A549 (cell line): ENCODE results near the gene CACNA1H. TPM values are rescaled to one million over a fixed set of nuclear protein-coding genes. Genes with fewer than 3 reads are reported as not detected.
A peak's percentile ranks its signal among the peaks of the same experiment; 100 is the strongest.

Source experiments
- ATAC-seq, 2 experiments: fragments of 200-7000 bp in 1 of 2; fragments of >200 bp in 1 of 2; cut with Nextera tagmentation in 1 of 2; cut with Tn5 transposase in 1 of 2; 3 replicates each; pipeline versions ENCODE4 v1.8.0 to v1.9.1; 2018 to 2020; ENCODE audit warnings: mild to moderate bottlenecking in 1 of 2, moderate library complexity in 1 of 2
- CTCF ChIA-PET: fragments of 300-600 bp; sonication (Branson Sonifier 250); formaldehyde crosslinking; extraction: SDS; loops from one replicate; lab custom pipeline; 2021; ENCODE audit warnings: antibody characterized with exemption, inconsistent platforms; lab: Yijun Ruan, JAX
- POLR2A ChIA-PET: fragments of 350-600 bp; formaldehyde crosslinking; extraction: SDS; loops from one replicate; lab custom pipeline; 2021; ENCODE audit warnings: antibody characterized with exemption, inconsistent platforms; lab: Yijun Ruan, JAX
- DNase-seq, 2 experiments: peaks; one replicate each; pipeline versions ENCODE4 v3.0.0 to v3.0.0-alpha.2; 2011 to 2016; ENCODE audit warnings: low read depth in 1 of 2, low spot score in 1 of 2
- FAIRE-seq: peaks from 2 replicates; lab custom pipeline; 2011; peaks lifted over from hg19 to GRCh38; lab: Jason Lieb, UNC
- H3K27ac ChIP-seq, 2 experiments: fragments of >200 bp; sonication (Bioruptor Twin); formaldehyde crosslinking; 3 replicates each; pipeline ENCODE4 v1.5.1; 2016 to 2017
- H3K4me1 ChIP-seq: fragments of >200 bp; sonication (Bioruptor Twin); formaldehyde crosslinking; 3 replicates; pipeline ENCODE4 v1.6.1; 2016
- H3K4me2 ChIP-seq: fragments of >200 bp; sonication (Bioruptor Twin); formaldehyde crosslinking; 3 replicates; pipeline ENCODE4 v1.6.1; 2016
- H3K4me3 ChIP-seq: fragments of >200 bp; sonication (Bioruptor Twin); formaldehyde crosslinking; 3 replicates; pipeline ENCODE4 v1.5.1; 2016
- H3K9me3 ChIP-seq: fragments of >200 bp; sonication (Bioruptor Twin); formaldehyde crosslinking; 3 replicates; pipeline ENCODE4 v1.6.1; 2016
- CBX2 ChIP-seq: fragments of 200-600 bp; sonication (generic); IDR thresholded peaks from 2 replicates; pipeline ENCODE4 v1.6.1; 2016; ENCODE audit warnings: low read depth, mild to moderate bottlenecking, borderline replicate concordance
- CEBPB ChIP-seq, 2 experiments: fragments of >200 bp in 1 of 2; sonication (Bioruptor Twin) in 1 of 2; formaldehyde crosslinking in 1 of 2; IDR thresholded peaks; 2 replicates each; pipeline ENCODE4 v1.6.1; 2012 to 2016
- CHD2 ChIP-seq: fragments of 150-350 bp; IDR thresholded peaks from 2 replicates; pipeline ENCODE4 v1.6.1; 2014; ENCODE audit warnings: low read length; ENCODE audit not compliant: partially characterized antibody
- EHF ChIP-seq: fragments of 250-450 bp; sonication (Bioruptor Pico); IDR thresholded peaks from 2 replicates; pipeline ENCODE4 v1.5.0; 2020; ENCODE audit warnings: mild to moderate bottlenecking
- ELK1 ChIP-seq: fragments of 150-350 bp; IDR thresholded peaks from 2 replicates; pipeline ENCODE4 v1.6.1; 2014; ENCODE audit warnings: low read depth, mild to moderate bottlenecking, low read length
- FOSB ChIP-seq: fragments of 250-450 bp; sonication (Bioruptor Pico); IDR thresholded peaks from 2 replicates; pipeline ENCODE4 v1.5.0; 2020; ENCODE audit warnings: mild to moderate bottlenecking, moderate library complexity
- FOSL2 ChIP-seq, 2 experiments: fragments of 450-650 bp in 1 of 2; fragments of >200 bp in 1 of 2; sonication (Bioruptor Twin) in 1 of 2; formaldehyde crosslinking; IDR thresholded peaks; 2 replicates each; pipeline versions ENCODE4 v1.5.0 to v1.6.1; 2016 to 2020; ENCODE audit warnings: mild to moderate bottlenecking in 1 of 2, moderate library complexity in 1 of 2
- FOXS1 ChIP-seq: fragments of 250-450 bp; sonication (Bioruptor Pico); IDR thresholded peaks from 2 replicates; pipeline ENCODE4 v1.5.0; 2020; ENCODE audit warnings: mild to moderate bottlenecking, moderate library complexity
- GATA3 ChIP-seq: IDR thresholded peaks from 2 replicates; pipeline ENCODE4 v1.6.1; 2012; ENCODE audit warnings: borderline replicate concordance
- HDAC2 ChIP-seq: fragments of 200-600 bp; sonication (generic); IDR thresholded peaks from 2 replicates; pipeline ENCODE4 v1.6.1; 2016
- KDM1A ChIP-seq: fragments of 200-600 bp; sonication (generic); IDR thresholded peaks from 2 replicates; pipeline ENCODE4 v1.6.1; 2016; ENCODE audit warnings: low read depth, mild to moderate bottlenecking
- RAD21 ChIP-seq, 2 experiments: fragments of >200 bp in 1 of 2; sonication (Bioruptor Twin) in 1 of 2; formaldehyde crosslinking in 1 of 2; IDR thresholded peaks in 1 of 2; conservative IDR thresholded peaks in 1 of 2; 2 replicates in 1 of 2; 3 replicates in 1 of 2; pipeline ENCODE4 v1.6.1; 2012 to 2018; ENCODE audit warnings: inconsistent platforms in 1 of 2
- RARB ChIP-seq: fragments of 250-450 bp; sonication (Bioruptor Pico); IDR thresholded peaks from 2 replicates; pipeline ENCODE4 v1.8.0; 2021; ENCODE audit warnings: mild to moderate bottlenecking, moderate library complexity
- REST ChIP-seq: fragments of 200-600 bp; sonication (generic); IDR thresholded peaks from 2 replicates; pipeline ENCODE4 v1.6.1; 2016; ENCODE audit warnings: antibody characterized with exemption, mild to moderate bottlenecking, moderate library complexity
- RFX5 ChIP-seq: fragments of 450-650 bp; IDR thresholded peaks from 2 replicates; pipeline ENCODE4 v1.7.1; 2014; ENCODE audit warnings: antibody characterized with exemption, mild to moderate bottlenecking, moderate library complexity
- SREBF2 ChIP-seq: fragments of 450-650 bp; IDR thresholded peaks from 2 replicates; pipeline ENCODE4 v1.6.1; 2014; ENCODE audit warnings: mild to moderate bottlenecking, moderate library complexity
- ZC3H11A ChIP-seq: fragments of 450-650 bp; IDR thresholded peaks from 2 replicates; pipeline ENCODE4 v1.6.1; 2014; ENCODE audit warnings: antibody characterized with exemption, mild to moderate bottlenecking
- ZNF302 ChIP-seq: fragments of 250-450 bp; sonication (Bioruptor Pico); IDR thresholded peaks from 2 replicates; pipeline ENCODE4 v1.9.0; 2021; ENCODE audit warnings: inconsistent platforms, mild to moderate bottlenecking, moderate library complexity
- WGBS: methylation state at CpG from one replicate; pipeline ENCODE4 v1.1.6; 2017; ENCODE audit errors: missing lambda C conversion rate; 5-methylcytosine and 5-hydroxymethylcytosine counted together
- polyA plus RNA-seq, 4 experiments: library from polyadenylated mRNA; depleted of rRNA in 3 of 4; stranded (reverse); fragments of >200 nt; fragmentation: RNase III in 1 of 4; extraction: RNeasy Plus Mini Kit Qiagen cat#74134 plus additional on column Dnase treatment in 1 of 4; gene quantifications; 2 replicates in 3 of 4; 3 replicates in 1 of 4; pipeline ENCODE4 v1.2.3, GENCODE V29; 2011 to 2017
- TF ChIP-seq, protein P1 (sequence below): fragments of 450-650 bp; IDR thresholded peaks from 2 replicates; pipeline ENCODE4 v1.6.1; 2014; ENCODE audit warnings: antibody characterized with exemption
- TF ChIP-seq, protein P2 (sequence below): IDR thresholded peaks from 2 replicates; pipeline ENCODE4 v1.6.1; 2012; ENCODE audit warnings: low read depth, borderline replicate concordance

Gene CACNA1H
- polyA plus RNA-seq, 2 of the 4 experiments (the other 2 are of a cell fraction) = 7.2 to 15.8 TPM

GRCh38 chr16:1172651-1173050 is 19.7 kb downstream of the CACNA1H start:
- ATAC-seq (no peak), DNase-seq (no peak), FAIRE-seq (no peak)
- peak overlapping the region in 1 of 2 experiments; percentile 17; a peak in 2 of 6 replicates for H3K27ac ChIP-seq
- 82% methylated on average over 10 of the region's 13 CpGs for WGBS
- no peak for TF ChIP-seq RAD21 (conservative IDR thresholded peaks at IDR 0.05 in 1 of 2, IDR thresholded peaks at IDR 0.05 in 1 of 2)
- no peak overlapping the region for H3K4me2 ChIP-seq
- H3K4me3 ChIP-seq = no peak overlapping the region
- H3K4me1 ChIP-seq = peaks cover 35% of the 10 kb centered on the region
- ChIA-PET POLR2A (no interaction called here), CTCF (interaction anchor here (1.6 to 4.5 kb wide), 3 partner anchors 8 to 69 kb away, joined by 5 to 30 read pairs (median 11); no protein-coding TSS in a partner anchor)
- H3K9me3 ChIP-seq = no peaks in the 10 kb centered on the region

GRCh38 chr16:1173788-1174451 is 21.0 kb downstream of the CACNA1H start:
- peaks cover 35% of the 10 kb centered on the region for H3K4me1 ChIP-seq
- CTCF ChIA-PET = interaction anchor here (0.8 to 1.5 kb wide), 5 partner anchors 10 to 116 kb away, joined by 3 to 4 read pairs (median 3); no protein-coding TSS in a partner anchor

More at GRCh38 chr16:1173788-1174451, 21.0 kb downstream of the CACNA1H start:
- Histone ChIP-seq H3K27ac (peak overlapping the region; percentile 76 to 92), H3K4me2 (peak overlapping the region; percentile 75), H3K9me3 (no peaks in the 10 kb centered on the region), H3K4me3 (no peak overlapping the region)
- POLR2A ChIA-PET = interaction anchor here (1.4 kb wide), 1 partner anchor 15 kb away, joined by 3 read pairs; no protein-coding TSS in a partner anchor
- no peak for TF ChIP-seq CHD2
- TF ChIP-seq, protein P1, sequence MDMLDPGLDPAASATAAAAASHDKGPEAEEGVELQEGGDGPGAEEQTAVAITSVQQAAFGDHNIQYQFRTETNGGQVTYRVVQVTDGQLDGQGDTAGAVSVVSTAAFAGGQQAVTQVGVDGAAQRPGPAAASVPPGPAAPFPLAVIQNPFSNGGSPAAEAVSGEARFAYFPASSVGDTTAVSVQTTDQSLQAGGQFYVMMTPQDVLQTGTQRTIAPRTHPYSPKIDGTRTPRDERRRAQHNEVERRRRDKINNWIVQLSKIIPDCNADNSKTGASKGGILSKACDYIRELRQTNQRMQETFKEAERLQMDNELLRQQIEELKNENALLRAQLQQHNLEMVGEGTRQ = no peak
- TF ChIP-seq REST = no peak
- TF ChIP-seq ZC3H11A = no peak
- no peak for TF ChIP-seq FOSL2 (IDR thresholded peaks at IDR 0.05)
- no peak for TF ChIP-seq FOSL2 (CRISPR knock-in tag; IDR thresholded peaks at IDR 0.05)
- no peak for TF ChIP-seq CEBPB (IDR thresholded peaks at IDR 0.05)
- TF ChIP-seq FOXS1 = no peak
- no peak for TF ChIP-seq EHF (CRISPR knock-in tag)
- TF ChIP-seq HDAC2 = no peak
- TF ChIP-seq GATA3 = no peak
- no peak for TF ChIP-seq CBX2
- TF ChIP-seq KDM1A = no peak
- no peak for TF ChIP-seq RAD21 (conservative IDR thresholded peaks at IDR 0.05 in 1 of 2, IDR thresholded peaks at IDR 0.05 in 1 of 2)
- TF ChIP-seq, protein P2, sequence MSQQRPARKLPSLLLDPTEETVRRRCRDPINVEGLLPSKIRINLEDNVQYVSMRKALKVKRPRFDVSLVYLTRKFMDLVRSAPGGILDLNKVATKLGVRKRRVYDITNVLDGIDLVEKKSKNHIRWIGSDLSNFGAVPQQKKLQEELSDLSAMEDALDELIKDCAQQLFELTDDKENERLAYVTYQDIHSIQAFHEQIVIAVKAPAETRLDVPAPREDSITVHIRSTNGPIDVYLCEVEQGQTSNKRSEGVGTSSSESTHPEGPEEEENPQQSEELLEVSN = no peak
- no peak for TF ChIP-seq RFX5
- TF ChIP-seq ZNF302 (CRISPR knock-in tag) = no peak
- no peak for TF ChIP-seq ELK1
- TF ChIP-seq RARB (CRISPR knock-in tag) = no peak
- no peak for TF ChIP-seq FOSB (CRISPR knock-in tag)
- TF ChIP-seq SREBF2 = no peak
- FAIRE-seq = no peak
- DNase-seq = no peak
- ATAC-seq = peak in 1 of 2 experiments; percentile 12; a peak in 3 of 6 replicates
- 76% methylated on average over 9 of the region's 14 CpGs for WGBS
